ENCODE measurements around the gene TUG1.
A peak's percentile ranks its signal among the peaks of the same experiment; 100 is the strongest.

Gene TUG1

DNA sequence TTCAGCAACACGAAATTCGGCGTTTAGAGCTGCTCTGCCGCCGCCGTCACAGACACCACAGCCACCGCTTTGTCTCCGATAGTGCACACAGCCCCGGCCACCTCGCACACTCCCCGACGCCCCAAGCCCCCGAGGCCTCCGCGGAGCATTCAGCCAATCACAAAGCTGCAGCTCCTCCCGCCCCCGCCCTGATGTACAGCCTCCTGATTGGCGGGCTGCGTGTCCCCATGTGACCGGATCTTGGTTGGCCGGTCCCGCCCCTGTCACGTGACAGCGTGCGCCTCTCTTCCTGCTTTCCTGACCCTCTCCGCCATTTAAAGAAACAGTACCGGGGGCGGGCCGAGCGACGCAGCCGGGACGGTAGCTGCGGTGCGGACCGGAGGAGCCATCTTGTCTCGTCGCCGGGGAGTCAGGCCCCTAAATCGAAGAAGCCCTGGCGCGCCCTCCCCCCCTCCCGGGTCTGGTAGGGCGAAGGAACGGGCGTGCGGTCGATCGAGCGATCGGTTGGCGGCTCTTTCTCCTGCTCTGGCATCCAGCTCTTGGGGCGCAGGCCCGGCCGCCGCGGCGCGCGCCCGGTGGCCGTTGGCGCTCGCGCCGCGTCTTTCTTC lies at the start of gene TUG1:
TUG1 (plus strand) TSS at position 342 of the 608 bp plus-strand sequence.
- DNase-seq = peak; percentile 89

DNA sequence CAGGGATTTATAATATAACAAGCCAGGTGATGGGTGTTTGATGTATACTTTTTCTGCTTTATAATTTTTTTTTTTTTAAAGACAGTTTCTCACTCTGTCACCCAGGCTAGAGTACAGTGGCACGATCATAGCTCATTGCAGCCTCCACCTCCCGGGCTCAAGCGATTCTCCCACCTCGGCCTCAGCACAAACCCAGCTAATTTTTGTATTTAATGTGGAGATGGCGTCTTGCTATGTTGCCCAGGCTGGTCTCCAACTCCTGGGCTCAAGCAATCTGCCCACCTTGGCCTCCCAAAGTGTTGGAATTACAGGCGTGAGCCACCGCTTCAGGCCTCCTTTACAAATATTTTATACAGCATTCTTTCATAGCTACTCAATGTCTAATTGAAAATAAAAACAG lies 49.1 kb upstream of the TUG1 start:
- DNase-seq = no peak

DNA sequence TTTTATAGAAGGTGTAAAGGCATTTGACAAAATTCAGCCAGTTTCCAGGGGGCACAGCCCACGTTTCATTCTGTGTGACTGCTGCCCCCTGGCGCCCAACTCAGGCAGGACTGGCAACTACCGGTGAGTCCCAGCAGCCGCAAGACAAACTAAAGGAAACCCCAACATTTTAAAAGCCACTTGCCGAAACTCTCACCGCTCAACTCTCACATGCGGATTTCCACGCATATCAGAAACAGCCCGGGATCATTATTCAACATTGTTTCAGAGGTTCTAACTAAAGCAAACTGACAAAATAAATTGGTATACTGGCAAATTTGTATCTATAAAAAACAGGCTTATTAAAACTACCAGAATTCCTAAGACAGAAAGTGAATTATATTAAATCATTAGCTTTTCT lies 48.7 kb upstream of the TUG1 start:
- peak; percentile 26 for DNase-seq

DNA sequence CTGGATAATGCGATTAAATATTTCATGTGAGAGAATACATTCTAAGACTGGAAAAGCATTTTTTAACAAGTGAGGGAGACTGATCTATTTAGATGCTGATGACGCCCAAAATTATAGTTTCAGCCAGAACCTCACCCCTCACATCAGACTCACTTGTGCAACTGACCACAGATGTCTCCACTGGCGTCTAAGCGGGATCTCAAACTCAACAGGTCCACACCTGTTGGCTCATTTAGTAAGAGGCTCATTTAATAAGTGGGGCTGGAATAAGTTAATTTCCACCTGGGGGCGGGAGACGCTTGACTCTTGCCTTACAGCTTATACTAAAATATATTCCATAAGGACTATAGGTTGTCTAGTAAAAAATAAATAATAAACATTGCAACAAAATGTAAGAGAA lies 48.0 kb upstream of the TUG1 start:
- DNase-seq = no peak

DNA sequence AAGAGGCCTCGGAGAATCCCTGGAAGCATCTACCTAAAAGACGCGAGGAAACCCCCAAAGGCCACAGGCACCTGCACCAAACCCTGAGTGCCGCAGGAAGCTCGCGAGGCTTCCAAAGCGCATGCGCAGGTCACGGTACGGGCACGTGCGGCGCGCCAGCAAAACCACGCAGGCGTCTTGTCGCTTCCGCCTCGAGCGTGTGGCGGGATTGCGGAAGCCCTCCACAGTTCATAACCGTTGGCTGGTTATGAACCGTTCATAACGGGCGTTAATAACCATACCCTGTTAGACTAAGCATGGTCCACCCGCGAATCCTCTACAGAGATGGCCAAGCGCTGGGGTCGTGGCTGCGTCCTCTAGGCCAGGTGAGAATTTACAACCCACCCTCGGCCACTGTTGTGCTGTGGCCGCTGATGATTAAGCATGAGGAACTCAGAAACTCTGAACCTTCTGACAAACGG lies 46.9 kb upstream of the TUG1 start:
- DNase-seq = no peak

DNA sequence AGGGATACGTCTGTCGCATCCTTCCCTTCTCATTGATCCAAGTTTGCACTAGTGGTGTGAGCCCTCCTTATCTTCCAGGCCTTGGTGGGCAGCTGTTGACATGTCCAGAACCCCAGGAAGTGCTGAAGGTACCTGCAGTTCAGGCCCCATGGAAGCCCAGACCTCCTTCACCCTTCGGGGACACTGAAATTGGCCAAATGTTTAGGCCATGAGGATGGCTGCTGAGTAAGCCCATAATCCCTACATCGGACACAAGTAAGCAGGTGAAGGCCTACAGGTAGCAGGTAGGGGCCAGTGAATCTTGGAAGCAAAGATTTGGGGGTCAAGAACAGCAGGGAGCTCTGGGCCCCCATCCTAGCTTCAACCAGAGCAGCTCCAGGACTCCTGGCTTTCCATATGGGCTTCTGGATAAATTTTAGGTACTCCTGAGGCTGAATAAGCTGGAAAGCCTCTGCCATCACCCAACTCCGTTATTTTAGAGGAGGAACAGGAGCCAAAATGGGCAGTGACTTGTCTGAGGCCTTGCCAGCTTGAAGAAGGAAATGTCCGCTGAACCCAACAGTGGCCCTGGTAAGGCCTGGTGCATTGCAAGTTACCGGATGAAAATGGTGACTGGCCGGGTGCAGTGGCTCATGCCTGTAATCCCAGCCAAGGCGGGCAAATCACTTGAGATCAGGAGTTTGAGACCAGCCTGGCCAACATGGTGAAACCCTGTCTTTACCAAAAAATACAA lies 45.7 kb upstream of the TUG1 start:
- no peak for DNase-seq

GRCh38 chr22:30925667-30926066 lies 43.4 kb upstream of the TUG1 start:
- DNase-seq = no peak

GRCh38 chr22:30926706-30927105 lies 42.4 kb upstream of the TUG1 start:
- no peak for DNase-seq

GRCh38 chr22:30927806-30928205 lies 41.3 kb upstream of the TUG1 start:
- DNase-seq = no peak

DNA sequence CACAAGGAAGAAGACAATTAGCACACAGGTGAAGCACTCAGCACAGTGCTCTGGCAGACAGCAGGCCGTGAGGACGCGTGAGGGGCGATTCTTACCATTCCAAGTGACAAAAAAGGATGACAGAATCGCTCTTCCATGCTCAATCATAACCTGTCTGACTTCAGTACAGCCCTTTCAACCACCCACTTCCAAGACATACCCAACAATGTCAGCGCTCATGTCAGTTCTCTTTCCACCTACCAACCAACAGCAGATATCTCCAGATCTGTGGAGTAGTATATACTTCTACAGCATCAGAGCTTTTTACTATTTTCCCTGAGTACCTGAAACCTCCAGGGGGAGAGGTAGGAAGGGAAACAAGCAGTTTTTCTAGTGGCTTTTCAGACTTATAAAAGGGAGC lies 40.7 kb upstream of the TUG1 start:
- no peak for DNase-seq

- no peak for DNase-seq
Measured at GRCh38 chr22:30930228-30930627, 38.8 kb upstream of the TUG1 start.

DNA sequence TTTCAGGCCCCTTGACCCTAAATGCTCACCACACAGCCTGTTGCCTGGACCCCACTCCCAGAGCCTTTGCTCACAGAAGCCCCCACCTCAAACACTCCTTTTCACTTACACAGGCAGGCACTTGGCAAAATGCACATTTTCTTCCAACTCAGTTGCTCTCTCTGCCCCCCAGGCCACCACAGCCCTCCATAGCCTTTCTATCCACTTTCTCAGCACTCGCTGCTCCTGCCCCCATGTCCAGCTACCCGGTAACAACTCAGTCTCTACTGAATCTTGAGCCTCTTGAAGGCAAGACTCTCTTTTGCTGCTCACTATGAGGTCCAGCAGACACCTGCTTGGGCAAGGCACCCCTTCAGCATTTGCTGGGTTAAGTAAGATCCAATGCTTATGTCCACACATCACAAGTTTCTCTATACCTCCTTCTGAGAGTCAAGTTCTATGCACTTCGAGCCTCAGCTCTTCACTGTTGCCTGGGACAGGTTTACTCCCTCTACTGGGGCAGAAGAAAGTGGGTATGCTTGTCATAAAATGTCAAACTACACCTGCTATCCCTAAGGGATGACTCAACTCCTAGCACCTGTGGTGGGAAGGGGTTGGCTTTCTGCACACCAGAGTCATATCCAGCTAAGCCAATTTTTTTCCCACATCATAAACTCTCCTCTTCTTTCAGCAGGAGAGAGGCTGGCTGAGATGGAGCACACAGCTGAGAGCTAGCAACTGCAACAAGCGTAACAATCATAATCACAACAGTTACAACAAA lies 37.3 kb upstream of the TUG1 start:
- no peak for DNase-seq

GRCh38 chr22:30932661-30933060 lies 36.4 kb upstream of the TUG1 start:
- DNase-seq = no peak

DNA sequence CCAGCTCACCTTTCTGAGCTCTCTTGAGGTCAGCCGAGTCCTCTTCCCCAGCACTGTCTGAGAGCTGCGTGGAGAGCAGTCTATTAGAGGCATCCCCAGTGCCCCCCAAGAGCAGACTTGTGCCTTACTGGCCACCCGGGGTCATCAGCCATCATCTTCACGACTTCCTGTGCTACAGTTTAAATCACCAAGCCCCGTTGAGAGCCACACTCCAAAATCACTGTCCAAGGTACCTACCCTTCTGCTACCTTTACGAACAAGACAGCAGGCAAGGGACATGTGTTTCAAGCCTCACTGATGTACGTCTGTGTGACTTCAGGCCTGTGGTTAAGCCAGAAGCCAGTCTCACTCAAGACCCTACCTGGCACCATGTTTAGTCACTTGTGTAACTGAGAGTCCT lies 35.6 kb upstream of the TUG1 start:
- no peak for DNase-seq

DNA sequence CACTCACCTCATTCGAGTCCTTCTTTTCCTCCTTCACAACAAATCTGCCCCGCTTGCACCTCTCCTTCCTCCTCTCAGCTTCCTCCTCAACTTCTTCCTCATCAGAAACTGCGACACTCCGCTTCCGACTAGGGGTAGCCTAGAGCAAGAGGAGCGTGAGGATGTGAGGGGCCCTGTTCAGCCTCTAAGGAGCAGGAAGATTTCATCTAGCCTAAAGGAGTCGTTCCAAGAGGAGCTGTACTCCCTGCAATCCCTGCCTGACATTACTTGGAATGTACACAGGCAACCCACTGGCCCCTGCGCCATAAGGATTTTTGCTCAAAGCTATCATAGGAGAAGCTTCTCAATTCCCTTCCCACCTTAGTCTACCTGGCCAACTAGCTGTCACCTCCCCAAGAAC lies 35.0 kb upstream of the TUG1 start:
- no peak for DNase-seq

GRCh38 chr22:30940685-30941362 lies 28.2 kb upstream of the TUG1 start:
- DNase-seq = no peak

GRCh38 chr22:30941363-30941740 lies 27.7 kb upstream of the TUG1 start:
- DNase-seq = no peak

GRCh38 chr22:30943368-30943767 lies 25.7 kb upstream of the TUG1 start:
- no peak for DNase-seq

GRCh38 chr22:30944986-30945385 lies 24.1 kb upstream of the TUG1 start:
- no peak for DNase-seq

DNA sequence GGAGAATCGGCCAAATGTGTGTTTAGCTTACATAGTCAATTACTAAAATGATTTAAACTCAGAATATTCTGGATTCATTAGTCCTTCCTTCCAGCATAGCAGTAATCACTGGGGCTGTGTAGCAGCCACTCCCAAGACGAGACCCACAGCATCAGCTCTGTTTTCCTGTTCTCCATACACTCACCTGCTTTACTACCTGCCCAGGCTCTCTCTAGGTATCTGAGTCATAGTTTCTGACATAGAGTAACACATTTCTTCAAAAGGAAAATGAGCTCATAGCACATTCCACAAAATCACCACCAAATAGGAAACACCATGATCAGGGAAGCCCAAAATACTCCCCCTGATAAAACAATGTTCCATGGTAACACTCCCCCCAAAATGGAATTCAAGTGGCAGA lies 23.4 kb upstream of the TUG1 start:
- no peak for DNase-seq

DNA sequence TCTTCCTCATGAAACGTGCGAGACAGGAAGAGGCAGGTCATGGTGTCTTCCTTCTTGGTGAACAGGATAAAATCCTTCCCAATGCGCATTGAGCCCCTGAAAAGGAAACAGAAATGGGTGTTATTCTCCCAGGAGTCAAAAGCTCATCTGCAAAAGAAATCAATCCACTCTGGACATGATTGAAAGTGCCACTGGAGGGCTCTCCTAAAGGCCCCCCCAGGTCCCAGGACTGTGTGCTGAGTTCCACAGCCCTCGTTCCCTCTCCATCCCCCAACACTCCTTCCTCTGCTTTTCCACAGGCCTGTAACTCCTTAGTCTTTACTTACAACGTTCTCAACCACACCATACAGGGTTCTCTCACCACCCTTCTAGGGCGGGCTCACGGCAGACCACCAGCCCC lies 22.7 kb upstream of the TUG1 start:
- no peak for DNase-seq

DNA sequence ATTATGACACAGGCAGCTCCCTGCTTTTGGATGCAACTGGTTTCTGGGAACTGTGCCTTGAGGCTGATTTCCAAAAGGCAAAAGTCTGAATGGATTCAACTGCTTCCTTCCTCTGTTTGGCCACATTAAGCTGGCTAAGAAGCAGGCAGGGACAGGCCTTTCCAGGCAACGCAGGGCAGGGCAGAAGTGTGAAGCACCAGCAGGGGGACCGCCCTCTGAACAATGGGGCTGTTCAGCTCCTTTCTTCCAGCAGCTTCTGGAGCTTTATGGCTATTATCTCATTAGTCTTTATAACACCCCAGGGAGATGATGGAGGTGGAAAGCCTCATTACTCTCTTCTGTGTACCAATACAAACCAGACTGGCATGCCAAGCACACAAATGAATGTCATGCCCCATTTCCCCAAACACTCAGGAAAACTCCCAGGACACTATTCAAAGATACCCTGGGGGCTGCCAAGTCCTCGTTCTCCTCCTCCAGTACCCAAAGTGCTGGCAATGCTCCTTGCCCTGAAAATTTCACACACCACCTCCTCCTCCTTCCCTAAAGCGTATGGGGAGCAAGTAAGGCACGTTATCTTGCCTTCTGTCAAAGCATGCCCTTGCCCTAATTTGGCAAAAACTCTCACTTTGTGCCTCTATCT lies 21.8 kb upstream of the TUG1 start:
- DNase-seq = no peak

DNA sequence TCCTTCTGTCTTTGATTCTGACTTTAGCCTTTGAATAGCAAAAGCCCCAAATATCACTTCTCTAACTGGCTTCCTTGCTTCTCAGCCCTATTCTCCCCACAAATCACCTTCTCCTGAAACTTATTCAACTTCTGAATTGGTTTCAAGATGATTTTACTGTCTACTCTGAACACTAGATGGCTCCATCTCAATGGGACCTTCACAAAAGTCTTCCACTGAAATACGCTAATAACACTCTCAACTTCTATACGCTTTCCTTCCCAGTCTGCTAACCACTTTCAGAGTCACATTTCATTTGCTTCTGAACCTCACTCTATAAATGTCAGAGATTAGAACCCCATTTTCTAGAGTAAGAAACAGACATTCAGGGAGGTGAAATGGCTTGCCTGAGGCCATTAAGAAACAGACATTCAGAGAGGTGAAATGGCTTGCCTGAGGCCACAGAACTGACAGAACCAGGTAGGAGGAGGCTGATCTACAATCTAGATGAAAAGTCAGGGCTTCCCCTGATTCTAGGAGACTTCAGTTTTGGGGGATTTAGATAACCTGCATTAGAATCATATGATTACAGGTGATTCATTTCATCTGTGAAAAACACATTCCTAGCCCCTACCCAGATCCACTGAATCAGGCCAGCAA lies 21.1 kb upstream of the TUG1 start:
- DNase-seq = no peak
